ENCODE measurements around the gene FAM107A.

Gene FAM107A

DNA sequence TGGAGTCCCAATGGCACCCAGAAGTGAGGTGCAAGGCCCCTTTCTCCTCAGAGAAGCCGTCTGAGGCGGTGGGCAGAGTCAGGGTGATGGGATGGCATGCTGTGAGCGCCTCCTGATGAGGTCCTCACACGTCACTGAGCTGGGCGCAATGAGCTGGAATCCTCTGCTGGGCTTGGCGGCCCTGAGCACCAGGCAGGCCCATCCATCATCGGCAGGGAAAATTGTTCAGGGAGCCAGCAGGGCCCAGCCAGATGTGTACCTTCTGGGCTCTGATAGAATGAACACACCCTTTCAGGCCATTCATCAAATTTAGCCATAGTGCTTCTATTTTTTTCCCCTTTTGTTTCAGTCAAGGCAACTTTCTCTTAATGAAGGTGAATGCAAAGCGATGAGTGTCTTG, 45.7 kb upstream of the FAM107A start:
- H3K36me3 ChIP-seq (ENCODE audit: control insufficient read depth, insufficient read depth, low read length) = no peaks in the 10 kb centered on the region
- no peak overlapping the region for H3K9ac ChIP-seq (ENCODE audit: low read length)
- WGBS (ENCODE audit: extremely low coverage, insufficient coverage, low lambda C conversion rate) = no CpG with 5 or more reads among the region's 8 CpGs
- no peaks in the 10 kb centered on the region for H3K79me2 ChIP-seq (ENCODE audit: control insufficient read depth, insufficient read depth, low read length)
- H3K4me2 ChIP-seq (ENCODE audit: low read length) = no peak overlapping the region
- no peaks in the 10 kb centered on the region for H3K27me3 ChIP-seq (ENCODE audit: insufficient read depth, low read length, poor library complexity)
- H2BK120ac ChIP-seq (ENCODE audit: low read depth, low read length) = no peak overlapping the region
- no peak overlapping the region for H3K23ac ChIP-seq (ENCODE audit: low read length)
- H3K79me1 ChIP-seq (ENCODE audit: low read length) = no peaks in the 10 kb centered on the region
- H2AK5ac ChIP-seq (ENCODE audit: low read length) = no peak overlapping the region
- no peak overlapping the region for H3K56ac ChIP-seq (ENCODE audit: low read length)
- no peak overlapping the region for H3K27ac ChIP-seq (ENCODE audit: low read depth, low read length)
- H4K8ac ChIP-seq (ENCODE audit: low read depth, low read length) = no peak overlapping the region
- no peak overlapping the region for H2BK15ac ChIP-seq (replicated peaks; ENCODE audit: low read depth)
- H4K5ac ChIP-seq (ENCODE audit: low read length) = no peak overlapping the region
- no peak overlapping the region for H3K4me3 ChIP-seq (ENCODE audit: low read length)
- H3K4ac ChIP-seq (ENCODE audit: low read depth, low read length) = no peak overlapping the region
- no peak overlapping the region for H2BK5ac ChIP-seq (ENCODE audit: low read length)
- no peak for DNase-seq
- no peak overlapping the region for H3K18ac ChIP-seq (ENCODE audit: low read length)
- H3K4me1 ChIP-seq (ENCODE audit: control insufficient read depth, low read depth, low read length) = no peaks in the 10 kb centered on the region

- no CpG with 5 or more reads among the region's 4 CpGs for WGBS (ENCODE audit: extremely low coverage, insufficient coverage, low lambda C conversion rate)
These were observed 45.2 kb upstream of the FAM107A start for GRCh38 chr3:58622436-58622835.

DNA sequence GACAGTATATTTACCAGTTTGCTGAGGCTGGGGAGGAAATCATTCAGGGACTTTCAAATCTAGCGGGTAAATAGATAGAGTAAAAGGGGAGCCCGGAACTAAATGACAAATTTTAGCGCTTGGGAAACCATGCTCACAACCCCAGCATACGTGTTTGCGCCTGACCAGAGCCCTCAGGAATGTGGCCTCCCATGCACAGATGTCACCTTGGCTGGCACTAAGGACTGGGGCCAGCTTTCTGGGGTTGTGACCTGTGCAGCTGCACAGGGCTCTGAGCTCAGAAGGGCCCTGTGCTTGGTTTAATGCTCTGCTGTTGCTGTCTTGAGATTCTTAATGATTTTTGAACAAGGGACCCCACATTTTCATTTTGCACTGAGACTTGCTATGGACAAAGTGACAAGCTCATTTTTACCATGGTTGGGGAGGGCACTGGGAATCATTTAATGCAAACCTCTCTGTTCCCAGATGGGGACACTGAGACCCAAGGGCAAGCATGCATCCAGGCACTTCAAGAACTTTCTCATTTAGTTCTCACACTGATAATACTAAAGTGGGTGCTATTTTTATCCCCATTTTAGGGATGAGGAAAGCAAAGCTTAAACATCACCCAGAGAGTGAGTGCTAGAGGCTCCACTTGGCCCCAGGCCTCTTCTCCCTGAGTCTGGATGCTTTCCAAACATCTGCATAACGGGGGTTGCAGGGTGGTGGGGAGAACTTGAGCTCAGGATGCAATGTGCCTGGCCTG, 44.1 kb upstream of the FAM107A start:
- H3K27ac ChIP-seq (ENCODE audit: low read depth, low read length) = no peak overlapping the region
- WGBS (ENCODE audit: extremely low coverage, insufficient coverage, low lambda C conversion rate) = no CpG with 5 or more reads among the region's 6 CpGs

More at GRCh38 chr3:58622436-58622835, 45.2 kb upstream of the FAM107A start:
- H3K4me1 ChIP-seq (ENCODE audit: control insufficient read depth, low read depth, low read length) = no peaks in the 10 kb centered on the region
- no peak overlapping the region for H3K9ac ChIP-seq (ENCODE audit: low read length)
- no peaks in the 10 kb centered on the region for H3K27me3 ChIP-seq (ENCODE audit: insufficient read depth, low read length, poor library complexity)
- no peaks in the 10 kb centered on the region for H3K79me2 ChIP-seq (ENCODE audit: control insufficient read depth, insufficient read depth, low read length)
- H2BK5ac ChIP-seq (ENCODE audit: low read length) = no peak overlapping the region
- H2BK120ac ChIP-seq (ENCODE audit: low read depth, low read length) = no peak overlapping the region
- H4K5ac ChIP-seq (ENCODE audit: low read length) = no peak overlapping the region
- no peak overlapping the region for H3K18ac ChIP-seq (ENCODE audit: low read length)
- no peak overlapping the region for H4K8ac ChIP-seq (ENCODE audit: low read depth, low read length)
- H3K4me3 ChIP-seq (ENCODE audit: low read length) = no peak overlapping the region
- no peak overlapping the region for H3K27ac ChIP-seq (ENCODE audit: low read depth, low read length)
- no peaks in the 10 kb centered on the region for H3K36me3 ChIP-seq (ENCODE audit: control insufficient read depth, insufficient read depth, low read length)
- no peaks in the 10 kb centered on the region for H3K79me1 ChIP-seq (ENCODE audit: low read length)
- H3K23ac ChIP-seq (ENCODE audit: low read length) = no peak overlapping the region
- H2AK5ac ChIP-seq (ENCODE audit: low read length) = no peak overlapping the region
- no peak overlapping the region for H3K4me2 ChIP-seq (ENCODE audit: low read length)
- H2BK15ac ChIP-seq (replicated peaks; ENCODE audit: low read depth) = no peak overlapping the region
- H3K56ac ChIP-seq (ENCODE audit: low read length) = no peak overlapping the region
- no peak overlapping the region for H3K4ac ChIP-seq (ENCODE audit: low read depth, low read length)
- peak; percentile 28 for DNase-seq

DNA sequence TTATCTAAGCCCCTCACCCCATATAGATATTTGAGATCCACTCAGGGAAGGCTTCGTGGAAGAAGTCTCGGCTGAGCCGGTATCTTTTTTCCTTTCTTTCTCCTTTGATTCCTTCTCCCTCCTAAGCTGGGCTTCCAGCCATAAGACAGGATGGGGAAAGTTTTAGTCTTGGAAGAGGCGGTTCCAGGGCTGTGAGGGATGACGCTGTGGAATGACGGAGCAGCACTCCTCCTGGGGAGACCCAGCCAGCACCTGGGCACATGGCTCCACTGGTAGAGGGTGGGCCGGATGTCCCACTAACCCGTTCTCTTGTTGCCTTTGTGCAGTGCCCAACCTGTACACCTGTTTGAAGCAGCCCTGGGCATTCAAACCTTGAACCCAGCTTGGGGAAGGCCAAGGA, 43.2 kb upstream of the FAM107A start:
- no peak overlapping the region for H3K4ac ChIP-seq (ENCODE audit: low read depth, low read length)
- H3K27me3 ChIP-seq (ENCODE audit: insufficient read depth, low read length, poor library complexity) = no peaks in the 10 kb centered on the region
- H2BK5ac ChIP-seq (ENCODE audit: low read length) = no peak overlapping the region
- no peak overlapping the region for H3K56ac ChIP-seq (ENCODE audit: low read length)
- no peak overlapping the region for H3K9ac ChIP-seq (ENCODE audit: low read length)
- H3K18ac ChIP-seq (ENCODE audit: low read length) = no peak overlapping the region
- no peak for DNase-seq
- H3K23ac ChIP-seq (ENCODE audit: low read length) = no peak overlapping the region
- no peaks in the 10 kb centered on the region for H3K79me1 ChIP-seq (ENCODE audit: low read length)
- no peak overlapping the region for H2BK15ac ChIP-seq (replicated peaks; ENCODE audit: low read depth)
- WGBS (ENCODE audit: extremely low coverage, insufficient coverage, low lambda C conversion rate) = no CpG with 5 or more reads among the region's 8 CpGs
- H4K5ac ChIP-seq (ENCODE audit: low read length) = no peak overlapping the region
- H3K4me2 ChIP-seq (ENCODE audit: low read length) = no peak overlapping the region
- no peak overlapping the region for H2BK120ac ChIP-seq (ENCODE audit: low read depth, low read length)
- no peaks in the 10 kb centered on the region for H3K79me2 ChIP-seq (ENCODE audit: control insufficient read depth, insufficient read depth, low read length)
- no peak overlapping the region for H3K27ac ChIP-seq (ENCODE audit: low read depth, low read length)
- H3K4me3 ChIP-seq (ENCODE audit: low read length) = no peak overlapping the region
- no peak overlapping the region for H4K8ac ChIP-seq (ENCODE audit: low read depth, low read length)
- peaks cover 1% of the 10 kb centered on the region for H3K4me1 ChIP-seq (ENCODE audit: control insufficient read depth, low read depth, low read length)
- no peak overlapping the region for H2AK5ac ChIP-seq (ENCODE audit: low read length)
- H3K36me3 ChIP-seq (ENCODE audit: control insufficient read depth, insufficient read depth, low read length) = no peaks in the 10 kb centered on the region

More for the DNA sequence above, 44.1 kb upstream of the FAM107A start:
- Histone ChIP-seq H3K27me3 (ENCODE audit: insufficient read depth, low read length, poor library complexity) (no peaks in the 10 kb centered on the region), H3K18ac (ENCODE audit: low read length) (no peak overlapping the region), H3K4ac (ENCODE audit: low read depth, low read length) (no peak overlapping the region), H3K4me3 (ENCODE audit: low read length) (no peak overlapping the region), H2BK120ac (ENCODE audit: low read depth, low read length) (no peak overlapping the region), H3K36me3 (ENCODE audit: control insufficient read depth, insufficient read depth, low read length) (no peaks in the 10 kb centered on the region), H2AK5ac (ENCODE audit: low read length) (no peak overlapping the region), H3K4me1 (ENCODE audit: control insufficient read depth, low read depth, low read length) (peaks cover 1% of the 10 kb centered on the region), H3K56ac (ENCODE audit: low read length) (no peak overlapping the region), H2BK15ac (replicated peaks; ENCODE audit: low read depth) (no peak overlapping the region), H3K79me2 (ENCODE audit: control insufficient read depth, insufficient read depth, low read length) (no peaks in the 10 kb centered on the region), H2BK5ac (ENCODE audit: low read length) (no peak overlapping the region), H4K5ac (ENCODE audit: low read length) (no peak overlapping the region), H3K79me1 (ENCODE audit: low read length) (no peaks in the 10 kb centered on the region), H3K23ac (ENCODE audit: low read length) (no peak overlapping the region), H3K9ac (ENCODE audit: low read length) (no peak overlapping the region), H4K8ac (ENCODE audit: low read depth, low read length) (no peak overlapping the region), H3K4me2 (ENCODE audit: low read length) (no peak overlapping the region)
- no peak for DNase-seq

- Histone ChIP-seq H4K5ac (ENCODE audit: low read length) (no peak overlapping the region), H2BK15ac (replicated peaks; ENCODE audit: low read depth) (no peak overlapping the region), H3K27ac (ENCODE audit: low read depth, low read length) (no peak overlapping the region), H3K79me1 (ENCODE audit: low read length) (no peaks in the 10 kb centered on the region), H2BK120ac (ENCODE audit: low read depth, low read length) (no peak overlapping the region), H2AK5ac (ENCODE audit: low read length) (no peak overlapping the region), H3K9ac (ENCODE audit: low read length) (no peak overlapping the region), H2BK5ac (ENCODE audit: low read length) (no peak overlapping the region), H3K18ac (ENCODE audit: low read length) (no peak overlapping the region), H3K36me3 (ENCODE audit: control insufficient read depth, insufficient read depth, low read length) (no peaks in the 10 kb centered on the region), H3K4me1 (ENCODE audit: control insufficient read depth, low read depth, low read length) (peaks cover 1% of the 10 kb centered on the region), H3K79me2 (ENCODE audit: control insufficient read depth, insufficient read depth, low read length) (no peaks in the 10 kb centered on the region), H3K23ac (ENCODE audit: low read length) (no peak overlapping the region), H3K4me3 (ENCODE audit: low read length) (no peak overlapping the region), H3K27me3 (ENCODE audit: insufficient read depth, low read length, poor library complexity) (no peaks in the 10 kb centered on the region), H3K4me2 (ENCODE audit: low read length) (no peak overlapping the region), H4K8ac (ENCODE audit: low read depth, low read length) (no peak overlapping the region), H3K56ac (ENCODE audit: low read length) (no peak overlapping the region), H3K4ac (ENCODE audit: low read depth, low read length) (no peak overlapping the region)
- WGBS (ENCODE audit: extremely low coverage, insufficient coverage, low lambda C conversion rate) = no CpG with 5 or more reads among the region's 8 CpGs
- DNase-seq = peak; percentile 68
These were observed 40.2 kb upstream of the FAM107A start for GRCh38 chr3:58617338-58617761.

All from mesendoderm (in vitro differentiated cells).